ENCODE results near the gene IGFL3. TPM values are rescaled to one million over a fixed set of nuclear protein-coding genes. Genes with fewer than 3 reads are reported as not detected.

IGFL3 gene
- total and polyA plus RNA-seq, 8 donors, result not detected

DNA sequence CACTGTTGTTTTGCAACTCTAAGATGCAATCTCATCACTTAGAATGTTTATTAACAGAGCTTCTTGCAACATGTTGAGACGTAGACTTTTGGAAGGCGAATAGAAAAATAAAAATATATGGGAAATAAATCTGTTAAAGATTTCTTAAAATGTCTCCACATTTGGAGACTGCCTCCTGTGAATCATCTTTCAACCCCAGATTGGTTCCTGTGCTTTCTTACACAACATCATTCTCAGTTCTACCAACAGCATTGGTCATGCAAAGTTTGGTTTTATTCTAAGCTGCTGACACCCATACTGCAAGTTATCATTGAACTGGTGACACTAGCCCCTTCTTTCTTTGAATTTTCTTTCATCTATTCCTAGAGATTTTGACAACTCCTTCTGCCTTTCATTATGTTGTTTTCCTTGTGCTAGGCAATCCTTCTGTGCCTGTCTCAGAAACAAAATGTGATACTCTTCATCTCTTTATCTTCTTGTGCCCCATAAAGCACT lies 1.6 kb upstream of the IGFL3 start:
- no peak overlapping the region for H3K27ac ChIP-seq
- ATAC-seq (no peak), DNase-seq (peak in 1 of 4 donors; percentile 4)
- no peaks in the 10 kb centered on the region for H3K36me3 ChIP-seq
- TF ChIP-seq, protein P1, sequence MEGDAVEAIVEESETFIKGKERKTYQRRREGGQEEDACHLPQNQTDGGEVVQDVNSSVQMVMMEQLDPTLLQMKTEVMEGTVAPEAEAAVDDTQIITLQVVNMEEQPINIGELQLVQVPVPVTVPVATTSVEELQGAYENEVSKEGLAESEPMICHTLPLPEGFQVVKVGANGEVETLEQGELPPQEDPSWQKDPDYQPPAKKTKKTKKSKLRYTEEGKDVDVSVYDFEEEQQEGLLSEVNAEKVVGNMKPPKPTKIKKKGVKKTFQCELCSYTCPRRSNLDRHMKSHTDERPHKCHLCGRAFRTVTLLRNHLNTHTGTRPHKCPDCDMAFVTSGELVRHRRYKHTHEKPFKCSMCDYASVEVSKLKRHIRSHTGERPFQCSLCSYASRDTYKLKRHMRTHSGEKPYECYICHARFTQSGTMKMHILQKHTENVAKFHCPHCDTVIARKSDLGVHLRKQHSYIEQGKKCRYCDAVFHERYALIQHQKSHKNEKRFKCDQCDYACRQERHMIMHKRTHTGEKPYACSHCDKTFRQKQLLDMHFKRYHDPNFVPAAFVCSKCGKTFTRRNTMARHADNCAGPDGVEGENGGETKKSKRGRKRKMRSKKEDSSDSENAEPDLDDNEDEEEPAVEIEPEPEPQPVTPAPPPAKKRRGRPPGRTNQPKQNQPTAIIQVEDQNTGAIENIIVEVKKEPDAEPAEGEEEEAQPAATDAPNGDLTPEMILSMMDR (IDR thresholded peaks at IDR 0.05), result no peak
- no peak overlapping the region for H3K4me3 ChIP-seq
- intact Hi-C loops (cut with DNase I), result no loop called here
- H3K9me3 ChIP-seq, result no peaks in the 10 kb centered on the region
- no peaks in the 10 kb centered on the region for H3K4me1 ChIP-seq
- H3K27me3 ChIP-seq, result peaks cover 4 to 30% of the 10 kb centered on the region in 2 donors

DNA sequence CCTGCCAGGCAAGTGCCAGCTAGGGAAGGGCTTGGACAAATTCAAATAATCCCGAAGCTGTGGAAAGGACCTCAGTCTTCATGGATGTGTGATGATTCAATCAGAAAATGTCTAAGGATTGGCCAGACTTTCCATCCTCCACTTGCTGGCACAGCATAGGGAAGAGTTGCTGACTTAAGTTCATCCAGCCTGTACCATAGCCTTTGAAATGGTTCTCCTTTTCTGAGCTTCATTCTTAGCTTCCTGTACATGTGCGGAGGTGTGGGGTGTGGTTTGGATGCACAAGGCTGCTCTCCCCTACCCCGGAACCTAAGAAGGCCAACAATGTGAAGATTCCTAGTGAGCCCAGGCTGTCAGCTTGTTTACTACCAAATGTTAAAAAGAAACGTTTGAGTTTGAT lies 959 bp upstream of the IGFL3 start:
- no peaks in the 10 kb centered on the region for H3K36me3 ChIP-seq
- TF ChIP-seq, protein P1 (IDR thresholded peaks at IDR 0.05), result no peak
- H3K27me3 ChIP-seq, result peaks cover 4 to 30% of the 10 kb centered on the region in 2 donors
- no peaks in the 10 kb centered on the region for H3K4me1 ChIP-seq
- H3K4me3 ChIP-seq, result no peak overlapping the region
- no peaks in the 10 kb centered on the region for H3K9me3 ChIP-seq
- no peak overlapping the region for H3K27ac ChIP-seq
- intact Hi-C loops (cut with DNase I), result no loop called here
- DNase-seq (no peak), ATAC-seq (no peak)

- Histone ChIP-seq H3K4me3 (no peak overlapping the region), H3K4me1 (no peaks in the 10 kb centered on the region), H3K9me3 (no peaks in the 10 kb centered on the region), H3K27me3 (peaks cover 0 to 22% of the 10 kb centered on the region in 2 donors), H3K27ac (no peak overlapping the region), H3K36me3 (no peaks in the 10 kb centered on the region)
- ATAC-seq (no peak), DNase-seq (no peak)
- intact Hi-C loops (cut with DNase I), result no loop called here
- TF ChIP-seq, protein P1 (IDR thresholded peaks at IDR 0.05), result no peak
These were observed 6.4 kb downstream of the IGFL3 start for GRCh38 chr19:46118136-46118535.

- H3K36me3 ChIP-seq, result no peaks in the 10 kb centered on the region
- ATAC-seq (no peak), DNase-seq (no peak)
- H3K9me3 ChIP-seq, result no peaks in the 10 kb centered on the region
- H3K4me1 ChIP-seq, result no peaks in the 10 kb centered on the region
- H3K27me3 ChIP-seq, result peaks cover 0 to 33% of the 10 kb centered on the region in 2 donors
- no peak overlapping the region for H3K27ac ChIP-seq
- no peak overlapping the region for H3K4me3 ChIP-seq
- TF ChIP-seq, protein P1 (IDR thresholded peaks at IDR 0.05), result no peak
- intact Hi-C loops (cut with DNase I), result no loop called here
These were observed 8.4 kb downstream of the IGFL3 start for GRCh38 chr19:46116121-46116520.

GRCh38 chr19:46115396-46116106 lies 8.9 kb downstream of the IGFL3 start:
- Histone ChIP-seq H3K27me3 (peaks cover 0 to 33% of the 10 kb centered on the region in 2 donors), H3K27ac (no peak overlapping the region), H3K4me1 (no peaks in the 10 kb centered on the region), H3K9me3 (no peaks in the 10 kb centered on the region), H3K4me3 (no peak overlapping the region), H3K36me3 (no peaks in the 10 kb centered on the region)
- ATAC-seq, result peak; percentile 64
- no peak for DNase-seq
- intact Hi-C loops (cut with DNase I), result no loop called here
- TF ChIP-seq, protein P1 (IDR thresholded peaks at IDR 0.05), result no peak
